HG03521 (cell line): Measurements from ENCODE around the gene ROPN1B.

Experiments used
- ATAC-seq: cut with Tn5 transposase; IDR thresholded peaks from one replicate; pipeline ENCODE4 v1.9.1; 2021; ENCODE audit warnings: mild to moderate bottlenecking, moderate library complexity; ENCODE audit not compliant: unreplicated experiment

ROPN1B gene

GRCh38 chr3:126026761-126027160, 57.8 kb downstream of the ROPN1B start:
- no peak for ATAC-seq

GRCh38 chr3:126028096-126028495, 59.1 kb downstream of the ROPN1B start:
- no peak for ATAC-seq

DNA sequence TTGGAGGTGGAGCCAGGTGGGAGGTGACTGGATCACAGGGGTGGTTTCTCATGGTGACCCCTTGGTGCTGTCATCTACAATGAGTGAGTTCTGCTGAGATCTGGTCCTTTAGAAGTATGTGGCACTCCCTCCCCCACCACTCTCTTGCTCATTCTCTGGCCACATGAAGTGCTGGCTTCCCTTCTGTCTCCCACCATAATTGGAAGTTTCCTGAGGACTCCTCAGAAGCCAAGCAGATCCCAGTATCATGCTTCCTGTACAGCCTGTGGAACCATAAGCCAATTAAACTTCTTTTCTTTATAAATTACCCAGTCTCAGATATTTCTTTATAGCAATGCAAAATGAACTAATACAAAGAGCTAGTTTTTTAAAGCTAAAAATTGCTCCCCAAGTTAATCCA, 60.3 kb downstream of the ROPN1B start:
- no peak for ATAC-seq

- no peak for ATAC-seq
Measured at GRCh38 chr3:126030455-126030854, 61.5 kb downstream of the ROPN1B start.

DNA sequence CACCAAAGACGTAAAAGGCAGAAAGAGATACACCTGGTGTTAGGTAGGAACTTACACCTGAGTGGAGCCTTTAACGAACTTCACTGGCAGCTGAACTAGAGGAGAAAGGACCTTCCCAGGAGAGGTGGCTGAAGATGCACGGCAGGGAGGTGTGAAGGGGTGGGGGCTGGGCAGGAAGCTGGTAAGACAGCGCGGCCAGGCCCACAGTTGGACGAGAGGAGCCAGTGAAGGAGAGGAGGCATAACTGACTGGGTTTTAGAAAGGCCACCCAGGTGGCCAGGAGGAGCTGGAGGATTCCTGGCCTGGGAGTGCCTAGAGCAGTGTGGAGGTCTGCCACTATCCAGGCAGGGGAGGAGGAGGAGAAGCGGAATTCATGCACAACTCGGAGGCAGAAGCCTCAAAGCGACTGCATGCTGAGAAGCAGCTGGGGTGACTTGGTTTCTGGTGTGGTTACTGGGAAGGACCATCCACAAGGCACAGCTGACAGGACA, 63.0 kb downstream of the ROPN1B start:
- no peak for ATAC-seq
